Esophagus muscularis mucosa (tissue), 2 donors: ENCODE data around the gene GLI3.

Source experiments
- POLR2A ChIP-seq: fragments of 450-650 bp; IDR thresholded peaks from one replicate; pipeline ENCODE4 v1.6.1; 2017; ENCODE audit warnings: antibody characterized with exemption, moderate library complexity, mild to moderate bottlenecking, low read depth
- POLR2AphosphoS5 ChIP-seq, 2 donors: sonication (generic); formaldehyde crosslinking; IDR thresholded peaks; one replicate each; pipeline ENCODE4 v1.6.1; 2017; ENCODE audit warnings: antibody characterized with exemption in 2 of 2

DNA sequence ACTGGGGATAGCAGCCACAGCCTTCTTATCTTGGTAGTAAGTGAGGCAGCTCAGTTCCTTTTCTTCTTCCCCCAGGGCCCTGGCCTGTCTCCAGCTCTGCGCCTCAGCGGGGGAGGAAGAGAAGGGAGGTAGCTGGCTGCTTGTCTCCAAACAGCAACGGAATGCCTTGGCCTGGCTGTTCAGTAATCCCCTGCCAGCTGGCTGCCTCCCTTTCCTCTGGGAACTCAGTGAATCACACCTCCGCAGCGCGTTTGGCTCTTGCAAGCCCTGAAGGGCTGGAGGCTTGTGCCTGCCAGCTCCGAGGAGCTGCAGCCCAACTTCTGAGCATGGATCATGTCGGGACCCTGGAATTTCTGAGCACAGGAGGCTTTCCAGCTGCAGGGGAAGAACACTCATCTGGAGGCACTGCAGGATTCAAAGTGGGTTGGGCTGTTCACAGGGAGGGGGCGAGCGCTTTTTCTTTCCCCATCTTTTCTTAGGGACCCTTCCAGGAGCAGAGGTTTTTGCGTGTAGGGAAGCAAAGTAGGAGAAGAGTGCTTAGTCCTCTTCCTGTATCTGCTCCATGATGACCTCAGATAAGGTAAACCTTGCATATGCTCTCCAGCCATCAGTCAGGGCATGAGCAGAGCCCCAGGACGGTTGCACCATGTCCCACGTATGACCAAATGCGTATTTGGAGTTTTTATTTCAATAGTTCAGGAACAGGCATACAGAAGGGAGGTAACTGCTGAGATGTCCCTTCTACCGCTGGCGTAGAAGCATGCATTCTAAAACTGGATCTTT is 280.9 kb downstream of the GLI3 start:
- no peak for TF ChIP-seq POLR2A
- TF ChIP-seq POLR2AphosphoS5 (IDR thresholded peaks at IDR 0.05), result peak; percentile 78 to 83
